Stimulated activated CD8-positive, alpha-beta memory T cell treated with anti-CD3 and anti-CD28 coated beads, Interleukin-2, amount 100 ng/mL, for 48 hours (primary cell): ENCODE results near the gene MXD4.

Experiments used
- DNase-seq, 2 donors: peaks; one replicate each; pipeline ENCODE4 v3.0.0-alpha.2; 2020; ENCODE audit warnings: low read depth in 2 of 2

The MXD4 gene, protein sequence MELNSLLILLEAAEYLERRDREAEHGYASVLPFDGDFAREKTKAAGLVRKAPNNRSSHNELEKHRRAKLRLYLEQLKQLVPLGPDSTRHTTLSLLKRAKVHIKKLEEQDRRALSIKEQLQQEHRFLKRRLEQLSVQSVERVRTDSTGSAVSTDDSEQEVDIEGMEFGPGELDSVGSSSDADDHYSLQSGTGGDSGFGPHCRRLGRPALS

DNA sequence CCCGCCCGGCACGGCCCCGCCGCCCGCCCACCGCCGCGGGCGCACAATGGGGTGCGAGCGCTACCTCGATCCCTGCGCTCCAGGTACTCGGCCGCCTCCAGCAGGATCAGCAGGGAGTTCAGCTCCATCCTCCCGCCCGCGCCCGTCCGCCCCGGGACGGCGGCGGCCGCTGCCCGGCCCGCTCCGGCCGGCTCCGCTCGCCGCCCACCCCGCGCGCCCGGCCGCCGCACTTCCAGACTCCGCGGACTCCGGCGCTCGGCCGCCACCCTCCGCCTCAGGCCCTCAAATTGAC is at the start of gene MXD4:
Gene MXD4, minus strand, starts transcription at position 257 of the 292 bp plus-strand sequence. Its CDS starts 129 bp downstream, at position 128.
- DNase-seq, result no peak

DNA sequence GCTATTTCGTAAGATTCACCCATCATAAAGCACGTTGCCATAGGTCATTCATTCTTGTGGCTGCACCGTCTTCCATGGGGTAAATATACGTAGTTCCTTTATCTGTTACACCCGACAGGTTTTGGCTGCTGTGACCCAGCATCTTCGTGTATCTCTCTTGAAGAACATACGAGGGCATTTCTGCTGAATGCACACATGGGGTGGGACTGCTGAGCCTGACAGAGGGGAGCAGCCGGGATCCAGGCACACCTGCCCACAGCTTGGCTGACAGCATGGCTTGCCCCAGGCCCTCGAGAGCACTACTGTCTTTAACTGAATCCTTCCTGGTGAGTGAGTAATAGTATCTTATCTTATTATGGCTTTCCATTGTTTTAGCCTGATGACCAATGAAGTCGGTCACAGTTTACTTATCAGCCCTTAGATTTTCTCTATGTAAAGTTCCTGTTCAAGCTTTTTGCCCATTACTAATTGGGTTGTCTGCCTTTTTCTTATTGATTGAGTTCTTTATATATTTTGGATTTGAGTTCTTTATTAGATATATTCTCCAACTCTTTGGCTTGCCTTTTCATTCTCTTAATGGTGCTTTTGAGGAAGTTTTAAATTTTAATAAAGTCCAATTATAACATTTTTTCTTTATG is 45.0 kb upstream of the MXD4 start:
- DNase-seq, result no peak

DNA sequence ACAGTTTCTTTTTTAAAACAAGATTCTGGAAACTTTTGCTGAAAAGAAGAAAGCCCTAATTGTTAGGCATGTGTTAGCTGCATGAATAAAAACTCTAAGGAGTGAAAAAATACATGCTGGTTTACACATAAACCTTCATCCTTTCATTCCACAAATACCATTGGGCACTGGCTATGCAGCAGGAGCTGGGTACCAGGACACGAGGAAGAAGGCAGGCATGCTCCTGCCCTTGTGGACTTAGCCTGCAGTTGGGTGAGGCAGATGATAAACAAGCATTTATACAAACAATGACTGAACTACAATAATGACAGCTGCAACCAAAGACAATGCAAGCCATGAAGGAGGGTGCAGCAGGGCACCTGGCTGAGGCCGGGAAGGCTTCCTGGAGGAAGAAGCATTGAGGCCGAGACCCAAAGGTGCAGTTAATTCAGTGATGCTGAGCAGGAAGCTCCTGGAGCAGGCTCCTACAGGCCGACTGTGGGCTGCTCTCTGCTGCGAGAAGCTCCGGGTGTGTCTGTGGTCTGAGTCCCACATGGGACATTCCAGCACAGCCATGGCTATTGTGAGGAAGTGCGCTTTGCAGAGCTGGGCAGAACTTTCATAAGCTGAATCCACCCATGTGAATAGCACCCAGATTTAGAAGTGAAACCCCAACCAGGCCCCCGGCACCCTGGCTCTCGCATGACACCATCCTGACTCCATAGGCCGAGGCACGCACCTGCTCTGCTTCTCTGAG is 44.0 kb upstream of the MXD4 start:
- DNase-seq, result no peak

DNA sequence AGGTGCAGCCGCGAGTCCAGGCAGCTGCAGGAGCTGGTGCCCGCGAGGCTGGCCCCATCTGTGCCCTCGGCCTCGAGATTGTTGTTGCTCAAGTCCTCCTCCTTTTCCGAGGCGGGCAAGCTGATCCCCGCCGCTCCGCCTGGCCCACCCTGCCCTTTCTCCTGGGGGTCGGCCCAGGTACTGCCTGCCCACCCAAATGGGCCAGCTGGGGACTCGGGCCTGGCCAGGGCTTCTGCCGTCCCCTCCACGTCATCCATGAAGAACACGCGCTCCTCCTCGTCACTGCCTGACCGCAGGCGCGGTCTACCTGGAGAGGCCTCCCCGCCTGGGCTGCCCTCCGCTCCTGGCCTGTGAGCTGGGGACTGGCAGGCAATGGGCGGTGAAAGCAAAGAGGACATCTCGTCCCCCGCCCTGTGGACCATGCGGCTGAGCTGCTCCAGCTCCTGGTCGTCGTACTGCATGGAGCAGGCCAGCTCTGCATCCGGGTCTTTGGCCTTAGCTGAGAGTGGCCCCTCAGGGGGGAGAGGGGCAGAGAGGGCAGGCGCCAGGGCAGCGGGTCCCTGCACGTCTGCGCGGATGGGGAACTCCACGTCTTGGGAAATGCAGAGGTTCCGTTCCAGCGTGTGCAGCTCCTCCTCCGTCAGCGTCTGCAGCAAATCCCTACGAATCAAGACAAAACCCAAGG is 43.1 kb upstream of the MXD4 start:
- no peak for DNase-seq

DNA sequence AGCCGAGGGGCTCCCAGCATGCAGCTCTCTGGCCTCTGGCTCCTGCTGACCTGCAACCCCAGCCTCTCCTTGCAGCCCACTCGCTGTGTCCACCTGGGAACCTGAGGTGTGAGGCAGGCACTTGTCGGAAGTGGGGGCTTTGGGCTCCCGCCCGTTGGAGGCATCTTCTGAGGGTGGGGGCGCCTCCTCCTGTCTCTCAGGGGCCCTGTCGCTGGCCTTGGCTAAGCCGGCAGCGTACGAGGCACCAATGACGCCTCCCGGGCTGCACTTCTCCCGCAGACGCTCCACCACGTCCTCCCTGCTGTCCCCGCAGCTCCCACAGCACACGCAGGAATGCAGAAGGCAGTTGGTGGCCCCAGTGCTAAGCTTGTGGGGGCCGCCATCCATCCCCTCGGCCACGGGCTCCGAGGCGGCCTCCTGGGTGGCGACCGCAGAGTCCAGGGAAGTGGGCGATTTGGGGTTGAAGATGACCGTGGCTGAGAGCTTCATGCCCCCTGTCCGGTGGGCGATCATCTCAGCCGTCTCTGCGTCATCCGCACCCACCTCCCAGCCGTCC is 42.5 kb upstream of the MXD4 start:
- DNase-seq, result no peak

DNA sequence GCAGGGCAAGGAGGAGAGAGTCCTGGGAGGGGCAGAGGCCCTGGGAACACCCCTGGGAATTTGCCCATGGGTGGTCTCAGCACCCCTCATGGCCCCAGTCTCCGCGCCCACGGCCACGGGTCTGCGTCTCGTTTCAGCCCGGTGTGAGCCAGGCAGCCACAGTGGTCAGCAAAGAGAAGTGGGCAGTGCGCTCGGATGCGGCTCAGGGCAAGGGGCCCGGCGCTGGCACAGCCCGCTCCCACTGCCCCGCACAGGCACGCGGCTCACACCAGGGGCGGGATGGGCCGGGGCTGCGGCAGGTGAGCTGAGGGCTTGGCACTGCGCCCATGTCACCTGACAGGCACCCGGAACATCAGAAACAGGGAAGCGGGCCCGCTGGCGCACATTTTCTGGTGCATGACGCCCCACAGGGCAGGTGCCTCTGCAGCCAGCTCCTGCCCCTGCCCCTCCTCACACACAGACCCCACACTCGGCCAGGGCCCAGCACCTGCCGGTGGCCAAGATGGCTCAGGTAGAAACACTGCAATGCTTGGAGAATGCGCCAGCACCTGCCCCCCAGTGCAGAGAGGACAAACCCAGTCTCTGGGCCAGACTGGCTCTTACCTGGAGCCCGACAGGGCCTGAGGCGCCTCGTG is 41.9 kb upstream of the MXD4 start:
- DNase-seq, result no peak

DNA sequence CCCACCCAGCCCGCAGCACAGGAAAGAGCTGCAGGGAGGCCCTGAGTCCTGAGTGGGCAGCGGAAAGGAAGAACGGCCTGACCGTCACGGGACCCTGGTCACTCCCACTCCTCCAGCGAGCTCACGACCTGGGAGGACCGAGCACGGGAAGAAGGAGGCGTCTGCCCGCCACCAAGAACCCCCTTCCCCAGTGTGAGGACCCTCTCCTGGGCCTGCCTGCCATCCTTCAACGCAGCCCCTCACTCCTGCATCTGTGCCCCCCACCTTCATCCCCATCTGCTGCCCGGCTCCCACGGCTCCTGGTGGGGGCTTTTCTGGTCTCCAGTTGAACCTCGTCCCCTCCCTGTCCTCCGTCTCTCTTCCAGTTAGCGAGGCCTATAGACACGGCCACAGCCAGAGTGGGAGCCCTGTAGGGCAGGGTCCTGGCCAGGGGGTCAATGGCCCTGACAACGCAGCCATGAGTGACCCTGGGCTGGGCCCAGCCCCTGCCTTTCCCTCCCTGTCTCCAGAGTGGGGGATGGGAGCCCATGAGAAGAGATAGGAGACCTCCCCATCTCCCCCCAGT is 41.3 kb upstream of the MXD4 start:
- DNase-seq, result no peak

DNA sequence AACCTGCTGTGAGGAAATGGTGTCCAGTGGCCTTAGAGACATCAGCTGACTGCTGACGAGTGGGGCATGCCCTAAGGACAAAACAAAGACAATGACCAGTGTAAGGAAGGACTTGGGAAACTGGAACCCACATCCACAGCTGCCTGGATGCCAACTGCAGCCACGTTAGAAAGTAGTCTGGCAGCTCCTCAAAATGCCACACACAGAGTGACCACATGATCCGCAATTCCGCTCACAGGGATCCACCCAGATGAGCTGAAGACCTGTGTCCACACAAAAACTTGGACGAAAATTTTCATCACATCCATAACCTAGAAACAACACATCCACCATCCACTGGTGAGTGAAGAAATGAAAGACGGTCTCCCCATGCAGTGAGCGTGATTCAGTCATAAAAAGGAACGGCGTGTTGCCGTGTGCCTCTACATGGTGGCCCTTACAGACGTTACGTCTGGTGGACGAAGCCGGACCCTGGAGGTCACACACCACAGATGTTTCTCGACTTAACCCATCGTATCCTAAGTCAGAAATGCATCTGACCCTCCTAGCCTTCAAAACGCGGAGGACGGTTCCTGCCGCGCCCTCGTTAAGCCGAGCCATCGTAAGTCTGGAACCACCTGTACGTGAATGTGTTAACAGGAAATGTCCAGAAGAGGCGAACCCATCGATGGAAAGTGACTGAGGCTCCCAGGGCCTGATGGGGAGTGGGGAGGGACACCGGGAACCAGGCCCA is 40.6 kb upstream of the MXD4 start:
- no peak for DNase-seq

DNA sequence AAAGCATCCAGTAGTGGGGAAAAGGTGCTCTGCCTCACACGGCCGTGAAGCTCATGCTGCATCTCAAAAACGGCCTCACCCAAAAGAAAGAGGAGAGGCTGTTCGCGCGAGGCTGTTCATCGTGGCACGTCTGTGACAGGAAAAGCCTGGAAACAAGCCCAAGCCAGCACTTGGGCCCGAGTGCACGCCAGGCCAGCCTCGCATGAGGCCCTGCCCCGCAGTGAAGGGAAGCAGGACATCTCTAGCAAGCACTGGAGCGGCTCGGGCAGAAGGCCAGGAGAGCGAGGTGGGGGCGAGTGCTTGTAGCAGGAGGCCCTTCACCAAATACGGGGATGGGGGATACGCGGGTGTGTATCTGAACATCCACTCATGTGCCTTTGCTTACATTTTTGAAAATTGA is 39.9 kb upstream of the MXD4 start:
- DNase-seq, result no peak

DNA sequence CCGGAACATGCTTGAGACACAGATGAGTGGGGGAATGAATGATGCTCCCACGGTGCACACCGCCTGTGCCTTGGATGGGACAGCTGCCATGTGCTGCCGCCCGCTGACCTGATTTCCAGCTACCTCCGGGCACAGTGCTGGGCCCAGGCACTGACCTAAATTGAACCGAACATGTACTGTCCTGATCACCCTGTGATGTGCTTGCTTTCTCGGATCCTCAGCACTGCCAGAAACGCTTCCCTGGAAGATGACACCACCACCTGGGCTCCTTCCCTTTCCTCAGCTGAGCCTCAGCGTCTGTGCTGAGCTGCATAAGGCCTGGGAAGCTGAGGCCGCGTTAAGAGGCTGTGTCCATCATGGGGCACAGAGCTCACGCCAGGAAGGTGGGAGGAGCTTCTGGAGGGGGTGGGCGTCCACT is 39.3 kb upstream of the MXD4 start:
- DNase-seq, result no peak

DNA sequence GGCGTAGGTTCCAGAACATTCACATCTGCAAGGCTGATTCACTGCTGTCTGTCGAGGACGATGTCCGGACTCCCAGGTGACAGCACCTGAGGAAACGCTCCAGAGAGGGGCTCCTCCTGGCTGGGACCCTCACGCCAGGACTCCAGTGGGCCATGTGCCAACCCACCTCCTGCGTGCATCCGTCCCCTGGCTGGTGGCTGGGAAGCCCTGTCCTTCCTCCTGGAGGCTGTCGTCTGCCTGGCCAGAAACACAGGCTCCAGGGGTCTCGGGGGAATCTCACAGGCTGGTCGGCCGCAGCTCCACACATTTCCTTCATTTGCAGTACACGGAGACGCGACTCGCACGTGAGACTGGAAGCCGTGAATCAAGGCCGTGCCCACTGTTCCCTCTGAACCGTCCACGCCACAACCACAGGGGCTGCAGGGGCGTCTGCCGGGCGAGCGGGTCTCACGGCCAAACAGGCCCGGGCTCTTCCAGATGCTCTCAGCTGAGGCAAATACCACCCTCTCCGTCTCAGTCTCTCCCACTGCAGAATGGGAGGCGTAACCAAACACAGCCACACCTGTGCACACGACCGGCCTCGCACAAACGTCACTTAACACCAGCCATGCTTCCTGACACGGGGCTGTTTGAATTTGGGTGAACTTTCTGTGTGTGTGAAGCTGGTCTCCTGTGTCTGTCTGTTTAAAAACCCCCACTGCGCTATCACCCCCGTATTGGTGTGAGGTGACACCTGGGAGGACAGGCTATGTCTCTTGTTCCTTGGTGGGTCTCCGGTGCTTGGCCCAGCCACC is 38.7 kb upstream of the MXD4 start:
- no peak for DNase-seq

DNA sequence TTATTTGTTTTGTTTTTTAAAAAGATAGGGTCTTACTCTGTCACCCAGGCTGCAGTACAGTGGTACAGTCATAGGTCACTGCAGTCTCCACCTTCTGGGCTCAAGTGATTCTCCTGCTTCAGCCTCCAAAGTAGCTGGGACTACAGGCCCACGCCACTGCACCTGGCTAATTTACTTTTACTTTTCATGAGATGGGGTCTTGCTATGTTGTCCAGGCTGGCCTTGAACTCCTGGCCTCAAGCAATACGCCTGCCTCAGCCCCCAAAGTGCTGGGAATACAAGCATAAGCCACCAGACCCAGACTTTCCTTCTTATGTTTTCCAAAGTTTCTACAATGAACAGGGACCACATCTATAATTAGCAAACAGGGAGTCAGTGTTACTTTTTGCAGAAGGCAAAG is 37.9 kb upstream of the MXD4 start:
- DNase-seq, result no peak

DNA sequence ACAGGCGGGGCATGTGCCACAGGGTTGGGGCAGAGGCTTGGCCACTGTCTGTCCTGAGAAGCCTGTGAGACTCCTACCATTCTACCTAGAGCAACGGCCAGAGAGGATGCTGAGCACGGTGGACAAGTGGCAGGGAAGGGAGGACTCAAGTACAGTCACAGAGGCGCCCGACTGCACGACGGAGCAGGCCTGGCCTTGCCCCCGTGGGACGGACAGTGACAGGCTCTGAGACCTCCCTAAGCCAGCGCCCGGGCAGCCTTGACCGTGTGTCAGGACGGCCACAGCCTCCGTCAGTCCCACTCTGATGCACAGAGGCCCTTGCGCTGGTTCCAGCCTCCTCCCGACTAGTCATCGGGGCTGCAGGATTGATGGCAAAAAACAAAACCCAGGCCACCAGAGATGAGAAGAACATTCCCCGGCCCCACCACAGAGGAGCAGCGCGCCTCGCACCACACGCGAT is 36.7 kb upstream of the MXD4 start:
- no peak for DNase-seq

DNA sequence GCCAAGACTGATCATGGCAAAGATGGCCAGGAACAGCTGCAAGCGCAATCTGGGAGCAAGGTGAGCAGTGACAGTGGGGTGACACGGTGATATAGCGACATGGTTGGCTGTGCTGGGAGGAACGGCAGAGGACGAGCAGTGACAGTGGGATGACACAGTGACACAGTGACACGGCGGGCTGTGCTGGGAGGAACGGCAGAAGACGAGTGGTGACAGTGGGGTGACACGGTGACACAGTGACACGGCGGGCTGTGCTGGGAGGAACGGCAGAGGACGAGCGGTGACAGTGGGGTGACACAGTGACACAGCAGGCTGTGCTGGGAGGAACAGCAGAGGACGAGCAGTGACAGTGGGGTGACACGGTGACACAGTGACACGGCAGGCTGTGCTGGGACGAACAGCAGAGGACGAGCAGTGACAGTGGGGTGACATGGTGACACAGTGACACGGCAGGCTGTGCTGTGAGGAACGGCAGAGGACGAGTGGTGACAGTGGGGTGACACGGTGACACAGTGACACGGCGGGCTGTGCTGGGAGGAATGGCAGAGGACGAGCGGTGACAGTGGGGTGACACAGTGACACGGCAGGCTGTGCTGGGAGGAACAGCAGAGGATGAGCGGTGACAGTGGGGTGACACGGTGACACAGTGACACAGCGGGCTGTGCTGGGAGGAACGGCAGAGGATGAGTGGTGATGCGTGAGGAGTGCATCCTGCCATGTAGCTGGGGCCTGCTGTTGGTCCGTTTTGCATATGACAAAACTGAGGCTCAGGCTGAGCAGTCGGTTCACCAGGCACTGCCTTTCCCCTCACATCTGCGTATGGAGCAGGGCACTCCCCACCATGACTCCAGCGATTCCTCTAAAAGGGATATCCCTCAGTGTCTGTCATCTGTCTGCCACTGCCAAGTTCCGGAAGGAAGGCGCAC is 36.0 kb upstream of the MXD4 start:
- DNase-seq, result no peak

DNA sequence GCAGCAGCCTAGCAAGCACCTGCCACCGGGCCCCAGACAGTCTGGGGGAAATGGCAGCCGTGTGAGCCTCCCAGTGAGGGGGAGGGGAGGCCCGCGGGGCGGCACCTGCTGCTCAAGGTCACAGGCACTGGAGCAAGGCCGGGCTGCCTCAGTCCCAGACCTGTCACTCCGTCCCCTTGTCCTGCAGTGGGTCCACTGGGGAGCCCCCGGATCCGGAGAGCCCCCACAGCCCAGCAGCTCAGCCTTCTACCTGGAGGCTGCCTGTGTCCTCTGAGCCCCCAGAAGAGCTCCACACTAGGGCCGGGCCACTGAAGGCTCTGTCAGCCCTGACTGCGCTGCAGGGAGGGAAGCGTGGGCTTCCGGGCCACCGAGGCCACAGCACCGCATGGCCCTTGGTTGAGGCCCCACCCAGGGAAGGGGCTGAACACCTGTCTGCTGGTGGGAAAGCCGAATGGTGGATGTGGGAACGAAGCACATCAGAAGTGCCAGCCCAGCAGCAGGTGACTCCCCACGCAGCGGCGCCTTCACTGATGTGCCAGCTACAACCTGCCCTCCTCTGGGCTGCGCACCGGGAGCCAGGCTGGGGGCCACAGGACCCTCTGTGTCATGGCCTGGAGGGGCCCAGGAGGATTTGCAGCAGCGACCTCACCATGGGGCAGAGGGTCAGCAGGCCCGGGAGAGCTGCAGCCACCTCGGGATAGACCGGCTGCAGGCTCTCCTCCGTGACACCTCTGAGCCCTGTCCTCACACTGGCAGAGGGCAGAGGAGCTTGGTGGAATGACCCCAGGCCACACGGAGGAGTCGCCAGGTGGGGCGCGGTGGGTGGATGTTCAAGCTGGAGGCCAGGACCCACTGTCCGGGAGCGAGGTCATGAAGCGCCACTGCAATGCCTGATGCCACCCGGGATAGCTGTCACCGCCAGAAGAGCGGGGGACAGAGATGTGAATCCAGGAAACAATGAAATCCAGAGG is 35.0 kb upstream of the MXD4 start:
- DNase-seq, result no peak

DNA sequence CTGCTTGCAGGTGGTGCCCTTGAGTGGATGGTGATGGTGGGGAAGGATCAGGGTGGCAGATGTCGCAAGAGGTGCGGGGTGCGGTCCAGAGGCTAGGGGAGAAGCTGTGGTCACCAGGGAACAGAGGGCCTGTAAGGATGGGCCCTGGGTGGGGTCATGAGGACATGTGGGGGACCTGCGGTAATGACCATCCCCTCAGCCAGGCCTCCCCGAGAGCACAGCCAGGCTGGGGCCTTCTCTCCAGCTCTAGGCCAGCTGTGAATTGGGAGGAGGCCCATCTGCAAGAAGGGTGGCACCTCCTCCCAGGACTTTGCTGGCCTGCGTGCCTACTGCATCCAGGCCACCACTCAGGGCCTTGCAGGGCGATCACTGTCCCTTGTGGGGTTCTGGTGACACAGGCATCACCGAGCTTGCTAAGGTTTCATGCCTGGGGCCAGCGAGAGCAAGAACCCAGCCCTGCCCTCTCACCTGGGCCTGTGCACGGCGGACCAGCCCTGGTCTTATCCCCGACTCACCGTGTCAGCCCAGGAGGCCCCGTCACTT is 34.1 kb upstream of the MXD4 start:
- no peak for DNase-seq

DNA sequence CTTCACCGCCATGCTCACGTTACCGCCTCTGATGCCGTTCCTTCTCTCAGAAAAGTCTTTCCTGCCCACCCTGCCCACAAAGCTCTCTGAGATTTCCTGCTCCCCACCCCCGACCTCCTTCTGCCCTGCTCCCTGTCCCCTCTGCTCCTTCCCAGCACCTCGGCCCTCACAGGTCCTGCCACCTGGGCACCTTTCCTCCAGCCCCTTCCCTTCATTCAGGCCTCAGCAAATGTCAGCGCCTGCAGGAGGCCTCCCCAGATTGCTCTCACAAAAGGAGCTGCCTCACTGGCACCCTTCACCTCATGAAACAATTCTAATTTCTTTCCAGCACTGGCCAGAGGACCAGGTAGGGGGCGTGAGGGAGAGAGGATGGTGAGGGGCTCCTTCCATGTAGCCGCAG is 33.6 kb upstream of the MXD4 start:
- no peak for DNase-seq
